Measurements from ENCODE around the gene ANKMY1. TPM values are rescaled to one million over a fixed set of nuclear protein-coding genes. Genes with fewer than 3 reads are reported as not detected.

The ANKMY1 gene
- total and polyA plus RNA-seq, 8 donors = 6.9 to 20.1 (median 10.7) TPM

- ATAC-seq = peak in 2 of 4 donors; percentile 13 to 19
Observed at GRCh38 chr2:240595381-240596079, 37.7 kb upstream of the ANKMY1 start.

GRCh38 chr2:240594511-240595380 lies 37.0 kb upstream of the ANKMY1 start:
- DNase-seq = peak in 4 of 6 donors; percentile 9 to 70 (median 40)
- ATAC-seq = no peak
- 92 to 93% methylated on average over 34 of the region's 34 CpGs for WGBS, 2 donors
- H3K27me3 ChIP-seq = no peaks in the 10 kb centered on the region
- intact Hi-C loops (cut with DNase I) = no loop called here
- peaks cover 0 to 13% (median 0%) of the 10 kb centered on the region in 3 donors for H3K36me3 ChIP-seq
- TF ChIP-seq, protein P1, sequence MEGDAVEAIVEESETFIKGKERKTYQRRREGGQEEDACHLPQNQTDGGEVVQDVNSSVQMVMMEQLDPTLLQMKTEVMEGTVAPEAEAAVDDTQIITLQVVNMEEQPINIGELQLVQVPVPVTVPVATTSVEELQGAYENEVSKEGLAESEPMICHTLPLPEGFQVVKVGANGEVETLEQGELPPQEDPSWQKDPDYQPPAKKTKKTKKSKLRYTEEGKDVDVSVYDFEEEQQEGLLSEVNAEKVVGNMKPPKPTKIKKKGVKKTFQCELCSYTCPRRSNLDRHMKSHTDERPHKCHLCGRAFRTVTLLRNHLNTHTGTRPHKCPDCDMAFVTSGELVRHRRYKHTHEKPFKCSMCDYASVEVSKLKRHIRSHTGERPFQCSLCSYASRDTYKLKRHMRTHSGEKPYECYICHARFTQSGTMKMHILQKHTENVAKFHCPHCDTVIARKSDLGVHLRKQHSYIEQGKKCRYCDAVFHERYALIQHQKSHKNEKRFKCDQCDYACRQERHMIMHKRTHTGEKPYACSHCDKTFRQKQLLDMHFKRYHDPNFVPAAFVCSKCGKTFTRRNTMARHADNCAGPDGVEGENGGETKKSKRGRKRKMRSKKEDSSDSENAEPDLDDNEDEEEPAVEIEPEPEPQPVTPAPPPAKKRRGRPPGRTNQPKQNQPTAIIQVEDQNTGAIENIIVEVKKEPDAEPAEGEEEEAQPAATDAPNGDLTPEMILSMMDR (IDR thresholded peaks at IDR 0.05) = no peak
- FAIRE-seq = no peak
- no peaks in the 10 kb centered on the region for H3K9me3 ChIP-seq
- H3K4me3 ChIP-seq = no peak overlapping the region
- no peaks in the 10 kb centered on the region for H3K4me1 ChIP-seq
- H3K27ac ChIP-seq = no peak overlapping the region

More at GRCh38 chr2:240595381-240596079, 37.7 kb upstream of the ANKMY1 start:
- WGBS, 2 donors = 77 to 80% methylated on average over 16 to 18 of the region's 18 CpGs
- peak in 3 of 6 donors; percentile 18 to 65 (median 49) for DNase-seq
- Histone ChIP-seq H3K36me3 (peaks cover 0 to 13% (median 0%) of the 10 kb centered on the region in 3 donors), H3K9me3 (no peaks in the 10 kb centered on the region), H3K27me3 (no peaks in the 10 kb centered on the region), H3K27ac (no peak overlapping the region), H3K4me3 (no peak overlapping the region), H3K4me1 (no peaks in the 10 kb centered on the region)
- TF ChIP-seq, protein P1 (IDR thresholded peaks at IDR 0.05) = no peak
- no peak for FAIRE-seq
- intact Hi-C loops (cut with DNase I) = no loop called here

GRCh38 chr2:240593703-240594451 lies 36.1 kb upstream of the ANKMY1 start:
- peak in 5 of 6 donors; percentile 1 to 68 (median 24) for DNase-seq
- peaks cover 0 to 21% (median 0%) of the 10 kb centered on the region in 3 donors for H3K36me3 ChIP-seq

GRCh38 chr2:240593026-240593702 lies 35.4 kb upstream of the ANKMY1 start:
- no peaks in the 10 kb centered on the region for H3K9me3 ChIP-seq
- H3K4me1 ChIP-seq = peaks cover 0 to 2% (median 0%) of the 10 kb centered on the region in 3 donors
- no peaks in the 10 kb centered on the region for H3K27me3 ChIP-seq
- H3K27ac ChIP-seq = no peak overlapping the region
- no peak for FAIRE-seq
- intact Hi-C loops (cut with DNase I) = no loop called here
- TF ChIP-seq, protein P1 (IDR thresholded peaks at IDR 0.05) = no peak
- peak in 2 of 6 donors; percentile 7 to 35 for DNase-seq
- peaks cover 0 to 21% (median 0%) of the 10 kb centered on the region in 3 donors for H3K36me3 ChIP-seq
- no peak overlapping the region for H3K4me3 ChIP-seq
- 84 to 89% methylated on average over 19 to 20 of the region's 20 CpGs for WGBS, 2 donors
- no peak for ATAC-seq

More at GRCh38 chr2:240593703-240594451, 36.1 kb upstream of the ANKMY1 start:
- intact Hi-C loops (cut with DNase I) = no loop called here
- no peaks in the 10 kb centered on the region for H3K4me1 ChIP-seq
- WGBS, 2 donors = 91 to 93% methylated on average over 19 of the region's 19 CpGs
- no peaks in the 10 kb centered on the region for H3K9me3 ChIP-seq
- no peak overlapping the region for H3K27ac ChIP-seq
- TF ChIP-seq, protein P1 (IDR thresholded peaks at IDR 0.05) = no peak
- H3K27me3 ChIP-seq = no peaks in the 10 kb centered on the region
- ATAC-seq (no peak), FAIRE-seq (no peak)
- no peak overlapping the region for H3K4me3 ChIP-seq

All from pancreas (tissue), 10 donors.